Astrocyte of the cerebellum (primary cell): Measurements from ENCODE around the gene RET.

Experiments used
- DNase-seq: peaks from one replicate; pipeline ENCODE4 v3.0.0-alpha.2; 2011; ENCODE audit warnings: low read depth
- H3K4me3 ChIP-seq: 2 replicates; pipeline ENCODE4 v1.5.1; 2011; ENCODE audit warnings: mild to moderate bottlenecking, low read depth, low read length, moderate library complexity
- in situ Hi-C: cut with HindIII; loops from 2 replicates; pipeline ENCODE4 v1.10.0; 2017; ENCODE audit warnings: low sequenced_read_pairs
- TF ChIP-seq, protein P1 (sequence below): IDR thresholded peaks from 2 replicates; pipeline ENCODE4 v1.5.1; 2012; ENCODE audit warnings: low read length, low read depth, moderate library complexity, mild to moderate bottlenecking; ENCODE audit errors: missing control alignments

RET gene

DNA sequence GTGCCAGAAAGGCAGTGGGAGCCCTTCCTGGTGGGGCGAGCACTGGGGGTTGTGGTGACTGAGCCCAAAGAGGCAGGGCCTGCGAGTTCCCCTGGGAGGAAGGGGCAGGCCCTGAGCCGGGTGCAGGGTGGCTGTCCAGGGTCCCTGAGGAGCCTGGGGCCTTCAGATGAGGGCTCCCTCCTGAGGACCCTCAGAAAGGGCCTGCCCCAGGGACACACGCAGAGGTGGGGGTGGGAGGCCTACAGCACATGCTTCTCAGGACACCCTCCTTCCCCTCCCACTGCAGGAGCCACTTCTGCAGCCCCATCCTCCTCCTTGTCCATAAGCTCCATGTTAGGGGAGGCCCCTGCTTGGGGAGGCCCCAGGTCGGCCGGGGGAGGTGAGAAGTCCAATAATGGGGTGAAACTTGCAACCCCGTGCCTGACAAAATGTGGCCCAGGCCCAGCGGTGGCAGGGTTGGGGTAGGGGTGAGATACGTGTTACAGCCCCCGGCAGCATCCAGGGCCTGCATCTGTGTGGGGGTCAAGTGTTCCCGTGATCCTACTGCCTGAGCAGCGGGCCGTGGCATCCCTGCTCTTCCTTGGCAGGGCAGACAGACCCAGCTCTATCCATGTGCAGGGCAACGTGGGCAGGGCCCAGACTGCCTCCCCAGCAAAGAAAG lies 31.8 kb upstream of the RET start:
- TF ChIP-seq, protein P1, sequence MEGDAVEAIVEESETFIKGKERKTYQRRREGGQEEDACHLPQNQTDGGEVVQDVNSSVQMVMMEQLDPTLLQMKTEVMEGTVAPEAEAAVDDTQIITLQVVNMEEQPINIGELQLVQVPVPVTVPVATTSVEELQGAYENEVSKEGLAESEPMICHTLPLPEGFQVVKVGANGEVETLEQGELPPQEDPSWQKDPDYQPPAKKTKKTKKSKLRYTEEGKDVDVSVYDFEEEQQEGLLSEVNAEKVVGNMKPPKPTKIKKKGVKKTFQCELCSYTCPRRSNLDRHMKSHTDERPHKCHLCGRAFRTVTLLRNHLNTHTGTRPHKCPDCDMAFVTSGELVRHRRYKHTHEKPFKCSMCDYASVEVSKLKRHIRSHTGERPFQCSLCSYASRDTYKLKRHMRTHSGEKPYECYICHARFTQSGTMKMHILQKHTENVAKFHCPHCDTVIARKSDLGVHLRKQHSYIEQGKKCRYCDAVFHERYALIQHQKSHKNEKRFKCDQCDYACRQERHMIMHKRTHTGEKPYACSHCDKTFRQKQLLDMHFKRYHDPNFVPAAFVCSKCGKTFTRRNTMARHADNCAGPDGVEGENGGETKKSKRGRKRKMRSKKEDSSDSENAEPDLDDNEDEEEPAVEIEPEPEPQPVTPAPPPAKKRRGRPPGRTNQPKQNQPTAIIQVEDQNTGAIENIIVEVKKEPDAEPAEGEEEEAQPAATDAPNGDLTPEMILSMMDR, result no peak
- no peak overlapping the region for H3K4me3 ChIP-seq
- no peak for DNase-seq
- in situ Hi-C loops, result no loop called here

DNA sequence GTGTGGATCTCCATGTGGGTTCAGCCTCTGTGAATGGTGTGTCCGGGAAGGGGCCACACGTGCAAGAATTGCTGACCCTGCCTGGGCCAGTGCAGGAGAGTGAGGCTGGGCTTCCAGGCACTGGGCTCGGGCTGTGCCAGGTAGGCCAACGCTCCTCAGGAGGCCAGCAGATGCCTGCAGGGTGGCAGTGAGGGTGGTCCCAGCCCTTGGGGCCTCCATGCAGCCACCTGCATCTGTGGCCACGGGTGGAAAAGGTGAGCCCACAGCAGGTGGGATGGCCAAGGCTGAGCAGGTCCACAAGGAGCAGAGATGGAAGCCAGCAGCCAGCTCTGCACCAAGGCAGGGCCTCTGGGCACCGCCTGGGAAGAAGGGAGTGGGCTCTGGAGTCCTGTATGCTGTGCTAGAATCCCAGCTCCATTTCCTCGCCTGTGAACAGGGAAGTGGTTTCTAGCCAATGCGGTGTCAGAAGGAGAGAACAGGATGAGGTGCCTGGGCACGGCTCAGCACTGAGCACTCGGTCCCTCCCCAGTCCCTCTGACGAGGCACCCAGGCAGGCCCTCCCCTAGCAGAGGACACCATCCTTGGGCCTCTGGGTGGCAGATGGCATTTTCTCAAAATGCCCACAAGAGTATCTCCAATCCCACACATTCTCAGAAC lies 31.1 kb upstream of the RET start:
- H3K4me3 ChIP-seq, result no peak overlapping the region
- DNase-seq, result no peak
- in situ Hi-C loops, result no loop called here
- TF ChIP-seq, protein P1, result no peak

DNA sequence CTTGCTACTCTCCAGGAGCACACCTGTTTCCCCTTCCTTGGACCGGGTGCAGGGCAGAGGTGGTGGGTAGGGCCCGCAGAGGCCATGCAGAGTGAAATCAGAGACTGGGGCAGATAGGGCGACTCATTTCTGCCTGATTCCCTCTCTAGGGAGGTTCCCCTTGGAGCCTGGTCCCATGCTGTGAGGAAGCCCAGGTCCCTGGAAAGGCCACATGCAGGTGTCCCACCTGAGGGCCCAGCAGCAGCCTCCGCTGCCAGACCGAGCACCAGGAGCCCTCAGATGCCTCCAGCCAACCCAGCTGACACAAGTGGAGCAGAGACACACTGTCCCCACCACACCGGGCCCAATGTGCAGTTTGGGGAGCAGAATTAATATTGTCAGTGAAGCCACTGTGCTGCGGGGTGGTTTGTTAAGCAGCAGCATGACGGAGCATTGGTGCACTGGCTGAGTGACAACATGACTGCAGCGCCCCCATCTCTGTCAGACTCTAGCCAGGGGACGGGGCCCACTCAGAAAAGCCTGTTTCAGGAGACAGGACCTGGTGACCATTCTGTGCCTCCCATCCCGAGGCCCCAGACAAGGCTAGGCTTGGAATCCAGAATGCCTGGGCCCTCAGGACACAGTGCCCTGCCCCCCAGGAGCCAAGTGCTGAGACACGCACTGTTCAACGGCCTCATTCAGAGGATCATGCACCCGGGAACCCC lies 30.4 kb upstream of the RET start:
- in situ Hi-C loops, result no loop called here
- no peak overlapping the region for H3K4me3 ChIP-seq
- TF ChIP-seq, protein P1, result no peak
- DNase-seq, result no peak

DNA sequence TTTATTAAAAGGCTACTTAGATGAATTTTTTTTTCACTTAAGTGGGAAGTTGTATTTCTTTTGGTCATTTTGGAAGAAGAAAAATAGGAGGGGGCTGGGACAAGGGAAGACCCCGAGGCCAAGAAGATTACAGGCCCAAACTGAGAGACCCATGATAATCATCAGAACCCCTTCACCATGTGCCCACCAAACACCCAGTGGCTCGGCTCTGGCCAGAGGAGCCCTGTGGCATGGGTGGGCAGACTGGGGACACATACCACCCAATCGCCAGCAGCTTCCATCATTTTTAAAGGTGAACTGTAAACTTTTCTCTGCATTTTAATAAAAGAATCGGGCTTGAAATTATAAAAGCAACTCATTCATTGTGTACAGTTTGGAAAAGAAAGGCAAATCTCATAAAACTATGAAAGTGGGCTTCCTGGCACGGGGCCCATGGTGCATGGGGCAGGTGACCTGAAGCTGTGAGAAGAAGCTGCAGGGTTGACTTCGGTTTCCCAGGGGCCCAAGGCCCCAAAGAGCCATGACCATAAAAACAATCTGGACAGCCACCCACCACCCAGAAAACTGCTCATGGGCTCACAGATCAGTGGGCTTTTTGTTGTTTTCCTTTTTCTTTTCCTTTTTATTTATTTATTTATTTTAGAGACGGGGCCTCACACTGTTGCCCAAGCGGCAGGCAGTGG lies 29.4 kb upstream of the RET start:
- in situ Hi-C loops, result no loop called here
- no peak for DNase-seq
- TF ChIP-seq, protein P1, result no peak
- H3K4me3 ChIP-seq, result no peak overlapping the region

DNA sequence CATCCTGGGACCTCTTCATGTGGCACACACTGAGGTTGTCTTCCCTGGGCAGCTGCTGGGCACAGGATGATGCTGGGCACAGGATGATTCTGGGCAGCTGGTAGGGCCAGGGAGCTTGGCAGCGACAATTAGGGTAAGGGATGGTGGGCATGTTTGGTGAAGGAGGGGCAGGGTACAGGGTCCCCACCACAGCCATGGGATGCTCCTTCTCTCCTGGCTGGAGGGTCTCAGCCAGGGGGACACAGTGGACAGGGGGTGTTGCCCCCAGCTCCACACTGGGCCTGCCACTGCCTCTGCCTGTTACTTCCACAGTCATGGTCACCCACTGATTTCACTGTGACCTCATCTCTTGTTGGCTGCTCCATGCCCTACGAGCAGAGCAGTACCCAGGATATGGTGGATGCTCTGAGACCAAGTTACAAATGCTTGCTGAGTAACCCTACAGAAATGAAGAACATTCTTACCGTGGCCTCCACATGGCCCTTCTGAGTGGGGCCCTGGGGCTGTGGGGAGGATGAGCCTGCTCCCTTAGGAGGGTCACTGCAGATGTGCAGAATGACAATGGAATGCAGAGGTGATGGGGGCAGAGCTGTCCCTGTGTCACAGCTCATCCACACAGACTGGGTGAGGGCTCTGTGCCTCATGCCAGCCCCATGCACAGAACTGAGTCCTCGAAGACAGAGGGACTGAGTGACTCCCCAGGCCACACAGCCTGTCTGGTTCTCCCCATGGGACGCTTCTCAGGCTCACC lies 28.4 kb upstream of the RET start:
- in situ Hi-C loops, result no loop called here
- DNase-seq, result no peak
- H3K4me3 ChIP-seq, result no peak overlapping the region
- TF ChIP-seq, protein P1, result no peak

DNA sequence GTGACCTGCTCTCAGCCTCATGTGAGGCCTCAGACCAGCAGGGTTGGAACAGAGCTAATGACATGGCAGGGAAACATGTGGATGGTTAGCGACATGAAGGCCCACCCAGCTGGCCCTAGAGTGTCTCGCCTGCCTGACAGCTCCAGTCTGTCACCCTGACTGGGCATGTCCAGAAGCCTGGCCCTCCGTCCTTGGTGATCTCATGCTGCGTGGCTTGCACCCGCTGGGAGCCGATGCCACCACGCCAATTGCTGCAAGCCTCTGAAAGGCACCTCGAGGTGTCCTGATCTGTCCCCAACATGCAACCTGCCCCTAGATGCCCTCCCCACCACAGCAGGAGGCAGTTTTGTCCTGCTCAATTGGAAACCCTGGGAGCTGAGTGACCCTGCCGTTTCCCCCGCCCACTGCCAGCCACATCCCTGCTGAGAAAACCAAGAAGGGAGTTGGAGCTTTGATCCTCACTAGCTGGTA lies 27.8 kb upstream of the RET start:
- no peak overlapping the region for H3K4me3 ChIP-seq
- in situ Hi-C loops, result no loop called here
- DNase-seq, result no peak
- TF ChIP-seq, protein P1, result no peak
